Tibial nerve (tissue), 4 donors: ENCODE data around the gene KCP.
A peak's percentile ranks its signal among the peaks of the same experiment; 100 is the strongest.

ENCODE experiments used
- CTCF ChIP-seq, 5 experiments: fragments of 200-600 bp in 3 of 5; fragments of 450-650 bp in 2 of 5; sonication (generic) in 3 of 5; IDR thresholded peaks; one replicate each; pipeline ENCODE4 v1.5.1; 2016 to 2019; ENCODE audit warnings: antibody characterized with exemption in 5 of 5, mild to moderate bottlenecking in 3 of 5, moderate library complexity in 2 of 5
- EP300 ChIP-seq, 2 donors: sonication (generic); formaldehyde crosslinking; IDR thresholded peaks; one replicate each; pipeline ENCODE4 v1.6.1; 2017; ENCODE audit warnings: antibody characterized with exemption in 2 of 2, mild to moderate bottlenecking in 1 of 2
- POLR2A ChIP-seq, 2 donors: fragments of 450-650 bp; IDR thresholded peaks; one replicate each; pipeline ENCODE4 v1.6.1; 2017; ENCODE audit warnings: antibody characterized with exemption in 2 of 2, mild to moderate bottlenecking in 2 of 2, moderate library complexity in 2 of 2

GRCh38 chr7:128869138-128869943, 41.2 kb downstream of the KCP start:
- TF ChIP-seq EP300 (IDR thresholded peaks at IDR 0.05) (no peak), CTCF (IDR thresholded peaks at IDR 0.05) (peak in 3 of 5 experiments; percentile 14 to 38 (median 20)), POLR2A (IDR thresholded peaks at IDR 0.05) (no peak)
